K562 (cell line): ENCODE measurements around the gene MYO1D.
"Not testable (repeated sequence)": the region's sequence is repeated elsewhere in the genome, so short reads cannot be mapped to it uniquely, and the experiment has no call there.

Source experiments
- E2F1 ChIP-seq: sonication (generic); formaldehyde crosslinking; IDR thresholded peaks from 2 replicates; pipeline ENCODE4 v1.8.1; 2023; ENCODE audit warnings: mild to moderate bottlenecking, missing genetic modification reagents, moderate library complexity
- NR2C1 ChIP-seq, 2 experiments: fragments of 450-650 bp; IDR thresholded peaks; 2 replicates each; pipeline ENCODE4 v1.6.1; 2017; ENCODE audit warnings: mild to moderate bottlenecking in 2 of 2, antibody characterized with exemption in 1 of 2, inconsistent platforms in 1 of 2, missing compliant biosample characterization in 1 of 2, missing genetic modification characterization in 1 of 2
- ZNF398 ChIP-seq: fragments of 250-450 bp; sonication (Bioruptor Pico); IDR thresholded peaks from 2 replicates; pipeline ENCODE4 v1.8.0; 2021; ENCODE audit warnings: moderate library complexity, mild to moderate bottlenecking, inconsistent platforms
- TF ChIP-seq, protein P1 (sequence below), 3 experiments: IDR thresholded peaks in 2 of 3; conservative IDR thresholded peaks in 1 of 3; 2 replicates each; pipeline ENCODE4 v1.5.1; 2011 to 2012; ENCODE audit warnings: low read length in 3 of 3, mild to moderate bottlenecking in 3 of 3, control low read depth in 2 of 3, improper control_type of control experiment in 1 of 3, inconsistent platforms in 1 of 3, low read depth in 1 of 3, mixed read lengths in 1 of 3, moderate library complexity in 1 of 3; ENCODE audit not compliant: insufficient read depth in 2 of 3

DNA sequence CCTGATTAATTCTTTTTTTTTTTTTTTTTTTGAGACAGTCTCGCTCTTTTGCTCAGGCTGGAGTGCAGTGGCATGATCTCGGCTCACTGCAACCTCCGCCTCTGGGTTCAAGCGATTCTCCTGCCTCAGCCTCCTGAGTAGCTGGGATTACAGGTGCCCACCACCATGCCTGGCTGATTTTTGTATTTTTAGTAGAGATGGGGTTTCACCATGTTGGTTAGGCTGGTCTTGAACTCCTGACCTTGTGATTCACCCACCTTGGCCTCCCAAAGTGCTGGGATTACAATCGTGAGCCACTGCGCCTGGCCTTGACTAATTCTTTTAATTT, 352.4 kb downstream of the MYO1D start:
- TF ChIP-seq NR2C1 (IDR thresholded peaks at IDR 0.05); NR2C1 (tag; IDR thresholded peaks at IDR 0.05); E2F1 (CRISPR knock-in tag); ZNF398 (CRISPR knock-in tag): not testable (repeated sequence)
- TF ChIP-seq, protein P1, sequence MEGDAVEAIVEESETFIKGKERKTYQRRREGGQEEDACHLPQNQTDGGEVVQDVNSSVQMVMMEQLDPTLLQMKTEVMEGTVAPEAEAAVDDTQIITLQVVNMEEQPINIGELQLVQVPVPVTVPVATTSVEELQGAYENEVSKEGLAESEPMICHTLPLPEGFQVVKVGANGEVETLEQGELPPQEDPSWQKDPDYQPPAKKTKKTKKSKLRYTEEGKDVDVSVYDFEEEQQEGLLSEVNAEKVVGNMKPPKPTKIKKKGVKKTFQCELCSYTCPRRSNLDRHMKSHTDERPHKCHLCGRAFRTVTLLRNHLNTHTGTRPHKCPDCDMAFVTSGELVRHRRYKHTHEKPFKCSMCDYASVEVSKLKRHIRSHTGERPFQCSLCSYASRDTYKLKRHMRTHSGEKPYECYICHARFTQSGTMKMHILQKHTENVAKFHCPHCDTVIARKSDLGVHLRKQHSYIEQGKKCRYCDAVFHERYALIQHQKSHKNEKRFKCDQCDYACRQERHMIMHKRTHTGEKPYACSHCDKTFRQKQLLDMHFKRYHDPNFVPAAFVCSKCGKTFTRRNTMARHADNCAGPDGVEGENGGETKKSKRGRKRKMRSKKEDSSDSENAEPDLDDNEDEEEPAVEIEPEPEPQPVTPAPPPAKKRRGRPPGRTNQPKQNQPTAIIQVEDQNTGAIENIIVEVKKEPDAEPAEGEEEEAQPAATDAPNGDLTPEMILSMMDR (IDR thresholded peaks at IDR 0.05 in 2 of 3, conservative IDR thresholded peaks at IDR 0.05 in 1 of 3; ENCODE audit: insufficient read depth in 2 of 3, low read depth in 1 of 3, low read length in 3 of 3), result not testable (repeated sequence)
